ENCODE results near the gene GALR2.

Gene GALR2

DNA sequence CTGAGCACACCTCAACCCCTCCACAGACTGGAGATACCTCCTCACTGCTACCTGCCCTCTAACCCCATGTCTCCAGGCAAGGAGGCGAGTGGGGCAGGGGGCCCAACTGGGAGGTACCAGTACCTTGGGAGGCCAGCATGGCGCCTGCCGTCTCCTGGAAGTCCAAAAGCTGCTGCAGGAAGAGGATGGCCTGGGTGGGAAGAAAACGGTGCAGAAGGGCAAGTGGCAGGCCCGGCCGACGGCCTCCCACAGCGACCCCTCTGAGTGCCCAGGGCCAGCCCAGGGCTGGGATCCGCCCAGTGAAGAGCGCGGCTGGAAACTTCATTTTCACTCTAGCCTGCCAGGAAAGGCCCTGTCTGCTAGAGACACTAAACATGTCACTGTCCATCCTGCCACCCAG is 12.9 kb downstream of the GALR2 start:
- Histone ChIP-seq H3K27ac (no peak overlapping the region), H3K27me3 (ENCODE audit: insufficient read depth, low read depth, severe bottlenecking) (no peaks in the 10 kb centered on the region)
- TF ChIP-seq, protein P1, sequence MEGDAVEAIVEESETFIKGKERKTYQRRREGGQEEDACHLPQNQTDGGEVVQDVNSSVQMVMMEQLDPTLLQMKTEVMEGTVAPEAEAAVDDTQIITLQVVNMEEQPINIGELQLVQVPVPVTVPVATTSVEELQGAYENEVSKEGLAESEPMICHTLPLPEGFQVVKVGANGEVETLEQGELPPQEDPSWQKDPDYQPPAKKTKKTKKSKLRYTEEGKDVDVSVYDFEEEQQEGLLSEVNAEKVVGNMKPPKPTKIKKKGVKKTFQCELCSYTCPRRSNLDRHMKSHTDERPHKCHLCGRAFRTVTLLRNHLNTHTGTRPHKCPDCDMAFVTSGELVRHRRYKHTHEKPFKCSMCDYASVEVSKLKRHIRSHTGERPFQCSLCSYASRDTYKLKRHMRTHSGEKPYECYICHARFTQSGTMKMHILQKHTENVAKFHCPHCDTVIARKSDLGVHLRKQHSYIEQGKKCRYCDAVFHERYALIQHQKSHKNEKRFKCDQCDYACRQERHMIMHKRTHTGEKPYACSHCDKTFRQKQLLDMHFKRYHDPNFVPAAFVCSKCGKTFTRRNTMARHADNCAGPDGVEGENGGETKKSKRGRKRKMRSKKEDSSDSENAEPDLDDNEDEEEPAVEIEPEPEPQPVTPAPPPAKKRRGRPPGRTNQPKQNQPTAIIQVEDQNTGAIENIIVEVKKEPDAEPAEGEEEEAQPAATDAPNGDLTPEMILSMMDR (IDR thresholded peaks at IDR 0.05; ENCODE audit: low read depth, low read length) = no peak

GRCh38 chr17:76088041-76088867 is 13.7 kb downstream of the GALR2 start:
- Histone ChIP-seq H3K27ac (no peak overlapping the region), H3K36me3 (peaks cover 99% of the 10 kb centered on the region), H3K9me3 (ENCODE audit: severe bottlenecking) (no peaks in the 10 kb centered on the region), H3K4me3 (ENCODE audit: low read depth, low read length) (no peak overlapping the region), H3K27me3 (ENCODE audit: insufficient read depth, low read depth, severe bottlenecking) (no peaks in the 10 kb centered on the region)
- DNase-seq = peak; percentile 63
- TF ChIP-seq, protein P1 (IDR thresholded peaks at IDR 0.05; ENCODE audit: low read depth, low read length) = peak; percentile 61

More for the DNA sequence above, 12.9 kb downstream of the GALR2 start:
- Histone ChIP-seq H3K9me3 (ENCODE audit: severe bottlenecking) (no peaks in the 10 kb centered on the region), H3K36me3 (peaks cover 97% of the 10 kb centered on the region), H3K4me3 (ENCODE audit: low read depth, low read length) (no peak overlapping the region)
- DNase-seq = no peak

DNA sequence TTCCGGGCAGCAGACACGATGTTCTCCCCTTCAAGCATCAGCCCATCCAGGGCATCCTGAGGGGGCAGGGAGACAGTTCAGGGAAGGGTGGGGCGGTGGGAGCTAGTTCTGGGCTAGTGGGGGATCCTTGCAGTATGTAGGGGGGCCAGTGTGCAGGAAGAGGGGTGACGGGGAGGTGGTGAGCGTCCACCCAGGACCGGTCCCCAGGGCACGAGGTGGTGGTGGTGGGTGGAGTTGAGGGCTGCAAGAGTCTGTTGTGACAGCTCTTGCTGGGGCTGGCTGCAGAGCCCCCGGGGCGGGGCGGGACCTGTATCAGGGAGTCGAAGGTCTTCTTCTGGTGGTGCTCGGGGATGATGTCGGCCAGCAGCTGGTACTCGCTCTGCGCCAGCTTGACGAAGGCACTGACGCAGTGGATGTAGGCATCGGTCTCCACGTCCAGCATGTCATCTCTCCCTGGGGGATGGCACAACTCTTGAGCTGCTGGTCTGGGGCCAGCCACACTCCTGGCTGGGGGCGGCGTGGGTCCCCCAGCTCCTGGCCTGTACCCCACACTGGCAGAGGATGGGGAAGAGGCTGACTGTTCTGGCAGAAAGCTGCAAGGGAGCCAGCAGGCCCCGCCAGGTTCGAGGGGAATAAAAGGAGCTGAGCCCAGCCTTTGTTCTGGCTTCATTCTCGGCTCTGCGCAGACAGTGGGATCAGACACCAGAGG is 14.4 kb downstream of the GALR2 start:
- peaks cover 99% of the 10 kb centered on the region for H3K36me3 ChIP-seq

DNA sequence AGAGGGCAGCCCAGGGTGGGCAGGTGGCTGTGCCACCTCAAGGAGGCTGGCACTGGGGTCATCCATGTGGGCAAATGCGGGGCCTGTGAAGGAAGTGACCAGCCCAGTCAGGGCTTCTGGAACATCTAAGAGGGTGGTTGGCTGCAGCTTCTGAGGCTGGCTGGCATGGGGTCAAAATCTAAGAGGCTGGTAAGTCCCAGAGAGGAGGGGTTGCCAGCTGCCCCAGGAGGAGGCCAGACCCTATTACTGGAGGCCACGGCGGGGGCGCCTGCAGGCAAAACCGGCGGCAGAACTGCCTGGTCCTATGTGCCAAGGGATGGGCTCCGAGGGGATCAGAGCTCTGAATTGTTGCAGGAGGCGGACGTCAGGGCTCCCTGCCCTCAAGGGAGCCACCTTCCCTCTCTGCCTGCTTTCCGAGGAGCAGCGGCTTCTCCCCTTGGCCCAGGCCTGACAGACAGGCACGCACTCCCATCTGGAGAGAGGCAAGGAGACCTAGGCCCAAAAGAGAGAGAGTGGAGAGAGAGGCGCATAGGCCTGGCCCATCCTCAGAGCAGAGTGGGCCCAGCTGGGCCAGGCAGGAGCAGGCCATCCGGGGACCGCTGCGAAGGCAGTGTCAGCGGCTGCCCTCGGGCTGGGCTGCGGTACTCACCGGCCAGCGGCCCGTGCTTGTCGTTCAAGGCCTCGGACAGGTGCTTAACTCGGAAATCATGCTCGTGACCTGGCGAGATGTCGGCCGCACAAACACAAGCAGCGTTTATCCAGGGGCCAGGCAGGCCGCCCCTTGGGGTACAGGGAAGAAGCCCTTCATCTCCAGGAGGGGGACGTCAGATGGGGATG is 15.3 kb downstream of the GALR2 start:
- TF ChIP-seq, protein P1 (IDR thresholded peaks at IDR 0.05; ENCODE audit: low read depth, low read length) = no peak
- H3K27ac ChIP-seq = no peak overlapping the region
- H3K4me3 ChIP-seq (ENCODE audit: low read depth, low read length) = no peak overlapping the region
- H3K36me3 ChIP-seq = peaks cover 99% of the 10 kb centered on the region
- H3K9me3 ChIP-seq (ENCODE audit: severe bottlenecking) = no peaks in the 10 kb centered on the region
- no peaks in the 10 kb centered on the region for H3K27me3 ChIP-seq (ENCODE audit: insufficient read depth, low read depth, severe bottlenecking)
- no peak for DNase-seq

More for the DNA sequence above, 14.4 kb downstream of the GALR2 start:
- TF ChIP-seq, protein P1 (IDR thresholded peaks at IDR 0.05; ENCODE audit: low read depth, low read length) = no peak
- H3K4me3 ChIP-seq (ENCODE audit: low read depth, low read length) = no peak overlapping the region
- no peak overlapping the region for H3K27ac ChIP-seq
- no peaks in the 10 kb centered on the region for H3K27me3 ChIP-seq (ENCODE audit: insufficient read depth, low read depth, severe bottlenecking)
- H3K9me3 ChIP-seq (ENCODE audit: severe bottlenecking) = no peaks in the 10 kb centered on the region
- no peak for DNase-seq

DNA sequence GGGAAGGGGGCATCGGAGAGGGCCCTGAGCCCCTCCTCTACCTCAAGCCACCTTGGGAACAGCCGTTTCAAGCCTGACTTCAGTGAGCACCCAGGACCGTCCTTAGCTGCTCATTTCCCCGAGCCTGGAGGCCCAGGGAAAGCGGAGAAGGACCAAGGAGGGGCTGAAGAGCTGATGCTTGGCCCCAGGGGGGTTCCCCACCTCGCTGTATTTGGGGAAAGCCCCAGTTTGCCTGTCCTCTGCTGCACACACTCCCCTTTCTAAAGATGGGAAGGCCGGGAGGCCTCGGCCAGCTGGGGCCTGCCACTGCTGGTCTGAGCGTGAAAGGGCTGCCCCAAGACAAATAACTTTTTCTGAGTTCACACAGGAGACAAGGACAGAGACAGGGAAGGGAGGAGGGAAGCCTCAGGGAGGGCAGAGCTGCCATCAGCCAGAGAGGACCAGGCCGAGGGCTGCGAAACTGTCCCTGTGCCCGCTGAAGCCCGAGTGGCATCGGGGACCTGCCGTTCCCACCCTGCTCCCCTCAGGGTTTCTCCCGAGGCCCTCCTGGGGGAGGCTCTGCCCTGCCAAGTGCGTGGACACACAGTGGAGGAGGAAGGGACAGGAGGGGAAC is 16.0 kb downstream of the GALR2 start:
- no peak for DNase-seq
- TF ChIP-seq, protein P1 (IDR thresholded peaks at IDR 0.05; ENCODE audit: low read depth, low read length) = no peak
- Histone ChIP-seq H3K27me3 (ENCODE audit: insufficient read depth, low read depth, severe bottlenecking) (no peaks in the 10 kb centered on the region), H3K36me3 (peaks cover 99% of the 10 kb centered on the region), H3K4me3 (ENCODE audit: low read depth, low read length) (no peak overlapping the region), H3K27ac (no peak overlapping the region), H3K9me3 (ENCODE audit: severe bottlenecking) (no peaks in the 10 kb centered on the region)
